Measurements from ENCODE around the gene HADHB.
A peak's percentile ranks its signal among the peaks of the same experiment; 100 is the strongest.
"Not testable (repeated sequence)": the region's sequence is repeated elsewhere in the genome, so short reads cannot be mapped to it uniquely, and the experiment has no call there.

HADHB gene

GRCh38 chr2:26297061-26297460 is 52.3 kb downstream of the HADHB start:
- no peak for DNase-seq (ENCODE audit: low read depth in 2 of 2)

GRCh38 chr2:26298286-26298637 is 53.5 kb downstream of the HADHB start:
- DNase-seq (ENCODE audit: low read depth in 2 of 2) = no peak

- DNase-seq (ENCODE audit: low read depth in 2 of 2) = peak in 1 of 2 donors; percentile 6
These were observed 54.1 kb downstream of the HADHB start for GRCh38 chr2:26298638-26299393.

DNA sequence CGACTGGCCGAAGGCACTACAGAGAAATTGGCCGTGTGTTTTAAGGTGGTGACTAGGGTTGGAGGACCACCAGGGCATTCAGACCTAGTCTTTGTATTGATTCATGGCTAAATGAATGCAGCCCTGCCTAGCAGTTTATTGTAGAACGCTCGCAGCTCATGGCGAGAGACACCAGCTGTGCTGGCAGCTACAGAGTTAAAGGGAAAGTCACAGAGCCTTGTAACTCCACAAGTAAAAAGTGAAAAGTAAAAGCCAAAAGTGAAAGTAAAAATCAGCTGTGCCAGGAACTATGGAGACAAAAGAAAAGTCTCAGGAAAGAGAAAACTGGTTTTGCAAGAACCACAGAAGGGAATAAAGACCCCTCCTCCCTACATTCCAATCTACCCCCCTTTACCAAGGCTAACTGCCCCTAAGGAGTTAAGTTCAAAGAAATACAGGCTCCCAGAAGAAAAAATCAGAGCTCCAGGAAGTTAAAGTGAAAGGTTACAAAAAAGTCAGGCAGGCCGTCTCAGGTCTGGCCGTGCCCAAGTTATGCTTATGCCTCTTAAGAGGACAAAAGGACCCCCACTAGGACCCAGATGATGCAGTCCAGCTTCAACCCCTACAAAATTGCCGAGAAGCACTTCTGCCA is 54.8 kb downstream of the HADHB start:
- DNase-seq (ENCODE audit: low read depth in 2 of 2) = no peak

DNA sequence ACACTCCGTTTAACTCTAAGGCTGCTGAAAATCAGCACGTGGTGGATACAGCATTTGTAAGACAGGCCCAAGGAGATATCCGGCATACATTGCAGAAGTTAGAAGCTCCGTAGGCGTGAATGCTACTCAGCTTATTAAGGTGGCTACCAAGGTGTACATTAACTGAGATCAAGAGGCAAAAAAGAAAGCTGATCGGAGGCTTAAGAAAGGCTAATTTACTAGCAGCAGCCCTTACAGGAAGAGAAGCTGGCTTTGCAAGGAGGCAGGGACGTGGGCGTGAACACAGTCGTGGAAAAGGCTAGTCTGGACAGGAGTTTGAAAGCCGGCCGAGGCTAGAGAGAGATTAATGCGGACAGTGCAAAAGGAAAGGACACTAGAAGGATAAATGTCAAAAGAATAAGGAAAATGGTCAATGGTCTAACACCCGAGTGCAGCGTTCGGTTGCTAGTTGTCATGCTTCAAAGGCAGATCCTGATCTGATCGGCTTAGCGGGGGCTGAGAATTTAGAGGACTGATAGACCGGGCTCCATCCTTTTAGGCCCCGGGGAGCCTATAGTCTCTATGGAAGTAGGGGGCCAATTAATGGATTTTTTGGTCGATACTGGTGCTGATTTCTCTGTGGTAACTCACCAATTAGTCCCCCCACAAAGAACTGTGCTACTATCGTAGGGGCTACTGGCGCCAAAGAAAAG is 55.6 kb downstream of the HADHB start:
- DNase-seq (ENCODE audit: low read depth in 2 of 2) = peak in 1 of 2 donors; percentile 14

DNA sequence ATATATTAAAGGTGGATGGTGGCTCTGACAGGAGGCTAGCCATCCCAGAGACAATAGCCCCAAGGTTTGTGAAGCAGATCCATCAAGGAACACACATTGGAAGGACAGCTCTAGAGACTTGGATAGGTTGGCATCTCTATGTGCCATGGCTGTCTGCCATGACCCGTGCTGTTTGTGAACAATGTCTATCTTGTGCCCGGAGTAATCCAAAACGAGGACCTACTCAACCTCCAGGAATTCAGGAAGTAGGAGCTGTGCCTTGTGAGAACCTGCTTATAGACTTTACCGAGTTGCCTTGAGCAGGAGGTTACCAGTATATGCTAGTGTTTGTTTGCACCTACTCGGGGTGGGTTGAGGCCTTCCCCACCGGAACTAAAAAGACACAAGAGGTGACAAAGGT is 58.1 kb downstream of the HADHB start:
- no peak for DNase-seq (ENCODE audit: low read depth in 2 of 2)

GRCh38 chr2:26305094-26305493 is 60.4 kb downstream of the HADHB start:
- DNase-seq (ENCODE audit: low read depth in 2 of 2) = not testable (repeated sequence)

DNA sequence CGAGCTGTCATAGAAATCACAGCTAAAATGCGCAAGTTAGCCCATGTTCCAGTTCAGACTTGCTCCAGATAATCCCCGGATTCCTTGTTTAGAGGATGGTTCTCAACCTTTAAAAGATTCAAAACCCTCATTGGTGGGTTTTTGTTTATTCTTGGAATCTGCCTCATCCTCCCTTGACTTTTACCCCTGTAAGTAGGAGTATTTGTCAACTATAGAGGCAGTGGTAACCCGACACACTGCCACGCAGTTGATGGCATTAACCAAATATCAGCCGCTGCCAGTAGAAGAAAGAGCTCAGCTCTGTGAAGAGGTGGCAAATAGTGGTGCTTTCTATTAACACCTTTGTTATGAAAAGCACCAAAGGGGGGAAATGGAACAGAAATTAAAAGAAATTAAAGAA is 60.8 kb downstream of the HADHB start:
- no peak for DNase-seq (ENCODE audit: low read depth in 2 of 2)

DNA sequence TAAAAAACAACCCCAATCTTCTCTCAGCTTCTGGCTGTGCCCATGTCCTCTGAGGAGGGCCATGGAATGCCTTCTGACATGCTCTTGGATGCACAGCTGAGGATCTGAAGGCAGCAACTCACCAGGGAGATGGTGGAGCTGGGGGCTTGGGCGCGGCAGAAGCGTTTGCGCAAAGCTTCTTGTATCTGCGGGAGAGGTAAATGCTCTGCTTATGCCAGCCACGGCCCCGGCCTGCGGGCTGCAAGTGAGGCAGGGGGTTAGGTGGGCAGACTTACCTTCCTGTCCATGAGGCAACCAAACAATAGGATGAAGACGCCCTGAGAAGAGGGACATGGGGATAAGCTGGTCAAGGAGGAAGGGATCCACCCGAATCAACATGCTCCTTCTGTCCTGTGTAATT is 65.2 kb downstream of the HADHB start:
- DNase-seq (ENCODE audit: low read depth in 2 of 2) = no peak

DNA sequence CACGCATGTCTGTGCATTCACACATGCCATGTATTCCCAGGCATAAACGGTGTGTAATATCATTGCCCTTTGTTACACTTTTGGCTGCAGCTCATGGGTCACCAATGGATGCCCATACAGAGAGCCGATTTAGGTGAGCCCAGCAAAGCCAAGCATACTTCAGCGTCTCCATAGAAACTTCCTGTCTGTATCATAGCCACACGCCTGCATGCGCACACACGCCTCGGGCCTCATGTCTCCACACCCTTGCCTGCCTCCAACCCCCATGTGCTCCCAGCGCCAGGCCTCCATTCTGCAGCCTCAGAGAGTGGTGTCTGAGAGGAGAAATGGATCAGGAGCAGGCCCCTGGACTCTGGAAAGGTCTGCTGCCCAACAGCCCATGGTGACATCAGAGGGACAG is 67.7 kb downstream of the HADHB start:
- DNase-seq (ENCODE audit: low read depth in 2 of 2) = no peak

DNA sequence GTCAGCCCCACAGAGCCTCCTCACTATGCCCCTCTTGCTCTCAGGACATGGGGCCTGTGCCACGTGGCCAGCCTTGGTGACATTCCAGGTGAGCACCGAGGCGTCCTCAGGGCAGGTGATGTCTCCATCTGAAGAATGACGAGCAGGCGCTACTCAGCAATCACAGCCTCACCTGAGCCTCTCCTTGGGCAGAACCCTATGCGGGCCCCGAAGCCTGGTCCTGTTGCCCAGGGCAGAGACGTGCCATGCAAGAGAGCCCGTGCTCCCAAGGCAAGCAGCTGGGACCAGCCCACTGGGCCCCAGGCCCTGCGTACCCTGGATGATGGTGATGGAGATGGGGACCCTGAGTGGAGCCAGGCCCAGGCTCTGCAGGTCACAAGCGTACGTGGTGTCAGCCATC is 68.7 kb downstream of the HADHB start:
- DNase-seq (ENCODE audit: low read depth in 2 of 2) = no peak

- no peak for DNase-seq (ENCODE audit: low read depth in 2 of 2)
These were observed 69.5 kb downstream of the HADHB start for GRCh38 chr2:26314243-26314642.

- DNase-seq (ENCODE audit: low read depth in 2 of 2) = no peak
These were observed 71.3 kb downstream of the HADHB start for GRCh38 chr2:26316041-26316440.

DNA sequence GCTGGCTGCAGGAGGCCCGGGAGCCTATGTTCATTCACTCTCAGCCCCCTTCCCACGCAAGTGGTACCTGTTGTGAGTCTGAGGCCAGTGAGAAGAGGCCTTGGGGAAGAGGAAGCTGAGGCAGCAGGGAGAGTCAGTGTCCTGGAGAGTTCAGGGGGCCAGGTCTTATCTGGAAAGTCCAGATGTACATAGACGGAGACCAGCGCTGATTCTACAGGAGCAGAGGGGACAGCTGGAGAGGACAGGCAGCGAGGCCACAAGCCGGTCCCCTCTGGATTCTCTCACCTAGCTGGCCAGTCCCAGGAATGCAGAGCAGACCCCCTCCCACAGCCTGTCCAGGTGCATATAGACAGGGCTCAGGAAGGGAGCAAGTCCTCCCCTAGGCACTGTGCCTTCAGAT is 72.1 kb downstream of the HADHB start:
- no peak for DNase-seq (ENCODE audit: low read depth in 2 of 2)

DNA sequence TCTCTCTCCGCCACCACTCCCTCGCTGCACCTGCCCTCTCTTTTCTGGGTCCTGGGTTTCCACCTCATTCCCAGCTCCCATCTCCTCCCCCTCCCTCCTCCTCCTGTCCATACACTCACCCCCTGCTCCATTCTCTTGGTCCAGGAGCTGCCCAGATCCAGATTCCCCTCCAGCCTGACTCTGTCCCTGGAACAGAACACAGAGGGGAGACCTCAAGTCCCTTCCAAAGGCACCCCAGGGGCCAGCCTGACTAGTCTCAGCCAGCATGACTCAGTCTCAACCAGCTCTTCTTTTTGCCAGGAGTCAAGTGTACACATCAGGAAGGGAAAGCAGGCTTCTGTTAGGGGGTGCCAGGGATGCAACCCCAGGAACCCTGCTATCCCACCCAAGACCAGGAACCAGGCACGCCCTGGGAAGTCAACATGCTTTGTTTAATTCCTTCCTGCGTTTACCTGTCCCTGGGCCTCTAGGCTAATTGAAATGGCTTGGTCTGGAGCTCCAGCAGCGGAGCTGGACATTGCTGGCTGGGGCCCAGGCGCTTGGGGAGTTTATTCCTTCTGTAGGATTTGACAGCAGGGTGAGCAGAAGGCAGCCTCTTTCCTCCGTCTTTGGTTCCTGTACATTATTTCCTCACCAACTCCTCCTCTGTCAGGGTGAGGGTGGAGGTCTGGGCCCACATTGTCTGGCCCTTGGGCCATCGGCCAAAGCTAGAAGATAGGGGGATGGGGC is 72.8 kb downstream of the HADHB start:
- DNase-seq (ENCODE audit: low read depth in 2 of 2) = no peak

GRCh38 chr2:26318950-26319349 is 74.2 kb downstream of the HADHB start:
- no peak for DNase-seq (ENCODE audit: low read depth in 2 of 2)

DNA sequence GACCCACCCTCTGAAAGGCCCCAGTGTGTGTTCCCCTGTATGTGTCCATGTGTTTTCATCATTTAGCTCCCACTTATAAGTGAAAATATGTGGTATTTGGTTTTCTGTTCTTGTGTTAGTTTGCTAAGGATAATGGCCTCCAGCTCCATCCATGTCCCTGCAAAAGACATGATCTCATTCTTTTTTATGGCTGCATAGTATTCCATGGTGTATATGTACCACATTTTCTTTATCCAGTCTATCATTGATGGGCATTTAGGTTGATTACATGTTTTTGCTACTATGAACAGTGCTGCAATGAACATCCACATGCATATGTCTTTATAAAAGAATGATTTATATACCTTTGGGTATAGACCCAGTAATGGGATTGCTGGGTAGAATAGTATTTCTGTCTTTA is 79.7 kb downstream of the HADHB start:
- DNase-seq (ENCODE audit: low read depth in 2 of 2) = not testable (repeated sequence)

DNA sequence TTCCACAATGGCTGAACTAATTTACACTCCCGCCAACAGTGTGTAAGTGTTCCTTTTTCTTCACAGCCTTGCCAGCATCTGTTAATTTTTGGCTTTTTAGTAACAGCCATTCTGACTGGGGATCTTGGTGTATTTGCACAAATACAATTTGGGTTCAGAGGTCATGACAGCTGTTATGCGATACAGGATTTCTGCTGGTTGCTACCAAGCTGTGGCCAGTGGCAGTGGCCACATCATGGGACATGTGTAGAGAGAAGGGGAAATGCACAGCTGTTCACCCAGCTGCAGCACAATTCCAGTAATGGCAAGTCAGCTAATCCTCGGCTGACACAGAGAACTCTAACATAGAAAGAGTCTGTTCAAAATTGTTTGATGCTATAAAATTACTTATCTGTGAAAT is 80.2 kb downstream of the HADHB start:
- DNase-seq (ENCODE audit: low read depth in 2 of 2) = no peak

DNA sequence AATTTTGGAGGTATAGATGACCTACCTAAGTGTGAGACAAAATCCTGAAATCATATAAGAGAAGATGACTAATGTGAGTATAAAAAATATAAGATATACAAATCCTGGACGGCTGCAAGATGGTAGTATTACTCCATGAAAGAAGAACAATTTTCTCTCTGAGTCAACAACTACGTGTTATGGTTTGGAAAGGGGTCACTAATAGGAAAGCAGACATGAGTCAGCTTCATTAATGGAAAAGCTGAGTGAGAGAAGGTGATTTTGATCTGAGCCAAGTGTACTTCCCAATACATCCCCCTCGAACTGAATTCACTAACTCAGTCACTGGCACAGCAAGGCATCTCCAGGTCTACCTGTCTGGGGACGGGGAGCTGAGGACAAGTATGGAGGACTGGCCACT is 81.1 kb downstream of the HADHB start:
- DNase-seq (ENCODE audit: low read depth in 2 of 2) = no peak

DNA sequence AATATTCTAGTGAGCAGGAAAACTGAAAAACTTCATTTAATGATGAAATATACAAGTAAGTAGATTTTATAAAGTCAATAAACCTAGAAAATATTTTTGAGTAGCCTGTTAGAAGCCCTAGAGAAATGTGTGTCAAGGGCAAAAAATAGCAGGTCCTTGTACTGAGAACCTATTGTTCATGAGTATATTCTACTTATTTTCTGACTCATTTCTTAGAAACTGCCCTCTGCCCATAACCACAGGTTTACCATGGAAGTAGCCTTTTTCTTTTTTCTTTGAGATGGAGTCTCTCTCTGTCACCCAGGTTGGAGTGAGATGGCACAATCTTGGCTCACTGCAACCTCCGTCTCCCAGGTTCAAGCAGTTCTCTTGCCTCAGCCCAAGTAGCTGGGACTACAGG is 81.8 kb downstream of the HADHB start:
- no peak for DNase-seq (ENCODE audit: low read depth in 2 of 2)

DNA sequence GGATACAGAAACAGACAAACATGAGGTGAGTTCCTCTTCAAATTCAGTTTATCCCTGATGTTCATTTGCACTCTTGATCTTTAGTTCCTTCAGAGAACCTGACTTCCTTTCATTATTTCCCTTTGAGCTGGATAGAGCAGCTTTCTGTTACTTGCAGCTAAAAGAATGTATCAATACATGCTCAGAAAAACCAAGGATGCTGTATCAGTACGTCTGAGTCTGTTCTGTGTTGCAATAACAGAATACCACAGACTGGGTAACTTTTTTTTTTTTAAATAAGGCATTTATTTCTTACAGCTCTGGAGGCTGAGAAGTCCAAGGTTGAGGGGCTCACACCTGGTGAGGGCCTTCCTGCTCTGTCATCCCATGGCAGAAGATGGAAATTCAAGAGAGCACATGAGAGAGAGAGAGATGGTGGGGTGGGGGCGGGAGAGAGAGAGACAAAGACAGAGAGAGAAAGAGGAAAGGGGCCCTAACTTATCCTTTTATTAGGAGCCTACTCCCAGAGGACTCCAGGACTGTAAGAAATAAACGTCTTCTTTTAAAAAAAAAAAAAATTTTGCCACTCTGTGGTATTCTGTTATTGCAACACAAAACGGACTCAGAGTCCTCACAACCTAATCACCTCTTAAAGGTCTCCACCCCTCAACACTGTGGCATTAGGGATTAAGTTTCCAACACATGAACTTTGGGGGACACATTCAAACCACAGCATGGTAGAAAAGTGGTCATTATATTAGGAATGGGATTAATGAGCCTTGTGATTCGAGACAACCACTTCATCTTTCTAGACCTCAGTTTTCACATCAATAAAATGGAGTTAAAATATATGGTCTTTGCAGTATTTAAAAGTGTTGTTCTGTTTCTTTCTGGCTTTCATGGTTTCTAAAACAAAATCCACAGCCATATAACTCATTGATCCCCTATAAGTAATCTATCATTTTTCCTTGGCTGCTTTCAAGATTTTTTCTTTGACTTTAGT is 82.8 kb downstream of the HADHB start:
- no peak for DNase-seq (ENCODE audit: low read depth in 2 of 2)
